ENCODE results near the gene PTGIR. TPM values are rescaled to one million over a fixed set of nuclear protein-coding genes. Genes with fewer than 3 reads are reported as not detected.

PTGIR gene
- total RNA-seq, 1 donor from 2014 or later: 0.26 TPM

DNA sequence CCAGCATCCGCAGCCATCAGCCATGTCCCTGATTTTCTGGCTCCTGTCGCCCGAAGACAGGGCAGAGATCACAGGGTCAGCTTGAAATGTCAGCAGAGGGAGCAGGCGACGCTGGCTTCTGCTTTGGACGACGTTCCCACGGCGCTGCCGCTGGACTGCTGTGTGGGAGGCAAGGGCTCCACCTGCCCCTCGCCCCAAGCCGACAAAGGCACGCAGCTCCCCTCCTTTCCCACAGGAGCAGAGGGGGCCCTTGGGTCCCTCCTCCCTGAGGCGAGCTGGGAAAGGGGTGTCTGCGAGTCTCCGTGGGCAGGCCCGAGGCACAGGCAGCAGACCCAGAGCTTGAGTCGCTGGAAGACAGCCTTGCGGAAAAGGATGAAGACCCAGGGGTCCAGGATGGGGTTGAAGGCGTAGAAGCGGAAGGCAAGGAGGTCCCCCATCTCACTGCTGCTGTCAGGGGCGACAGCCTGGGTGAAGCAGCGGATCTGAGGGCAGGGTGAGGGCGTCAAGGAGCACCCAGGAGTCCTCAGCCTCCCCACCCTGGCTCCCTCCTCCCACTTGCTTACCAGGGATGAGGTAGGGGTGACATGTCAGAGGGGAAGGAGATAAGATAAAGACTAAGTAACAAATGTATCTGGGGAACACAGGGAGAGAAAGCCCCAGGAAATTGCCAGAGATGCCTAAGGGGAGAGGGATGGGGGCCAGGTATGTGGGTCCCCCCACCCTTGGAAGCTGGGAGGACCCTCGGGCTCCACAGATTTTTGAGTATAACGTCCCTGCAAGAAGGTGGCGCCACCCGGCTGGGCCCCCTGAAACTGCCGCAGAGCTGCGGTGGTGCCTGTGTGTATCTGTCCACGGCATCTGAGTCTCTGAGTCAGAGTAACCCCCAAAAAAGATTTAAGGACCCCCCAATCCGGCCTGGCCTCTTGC, 3.4 kb downstream of the PTGIR start:
- TF ChIP-seq, protein P1, sequence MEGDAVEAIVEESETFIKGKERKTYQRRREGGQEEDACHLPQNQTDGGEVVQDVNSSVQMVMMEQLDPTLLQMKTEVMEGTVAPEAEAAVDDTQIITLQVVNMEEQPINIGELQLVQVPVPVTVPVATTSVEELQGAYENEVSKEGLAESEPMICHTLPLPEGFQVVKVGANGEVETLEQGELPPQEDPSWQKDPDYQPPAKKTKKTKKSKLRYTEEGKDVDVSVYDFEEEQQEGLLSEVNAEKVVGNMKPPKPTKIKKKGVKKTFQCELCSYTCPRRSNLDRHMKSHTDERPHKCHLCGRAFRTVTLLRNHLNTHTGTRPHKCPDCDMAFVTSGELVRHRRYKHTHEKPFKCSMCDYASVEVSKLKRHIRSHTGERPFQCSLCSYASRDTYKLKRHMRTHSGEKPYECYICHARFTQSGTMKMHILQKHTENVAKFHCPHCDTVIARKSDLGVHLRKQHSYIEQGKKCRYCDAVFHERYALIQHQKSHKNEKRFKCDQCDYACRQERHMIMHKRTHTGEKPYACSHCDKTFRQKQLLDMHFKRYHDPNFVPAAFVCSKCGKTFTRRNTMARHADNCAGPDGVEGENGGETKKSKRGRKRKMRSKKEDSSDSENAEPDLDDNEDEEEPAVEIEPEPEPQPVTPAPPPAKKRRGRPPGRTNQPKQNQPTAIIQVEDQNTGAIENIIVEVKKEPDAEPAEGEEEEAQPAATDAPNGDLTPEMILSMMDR (IDR thresholded peaks at IDR 0.05; ENCODE audit: insufficient read depth, low read length, severe bottlenecking): no peak
- FAIRE-seq (no peak), DNase-seq (ENCODE audit: low read depth) (no peak)
- Histone ChIP-seq H3K4me3 (ENCODE audit: low read depth, low read length) (no peak overlapping the region), H3K27me3 (ENCODE audit: control insufficient read depth, insufficient read depth, low read length) (peaks cover 5% of the 10 kb centered on the region), H3K36me3 (ENCODE audit: control insufficient read depth, insufficient read depth, low read length) (no peaks in the 10 kb centered on the region)

DNA sequence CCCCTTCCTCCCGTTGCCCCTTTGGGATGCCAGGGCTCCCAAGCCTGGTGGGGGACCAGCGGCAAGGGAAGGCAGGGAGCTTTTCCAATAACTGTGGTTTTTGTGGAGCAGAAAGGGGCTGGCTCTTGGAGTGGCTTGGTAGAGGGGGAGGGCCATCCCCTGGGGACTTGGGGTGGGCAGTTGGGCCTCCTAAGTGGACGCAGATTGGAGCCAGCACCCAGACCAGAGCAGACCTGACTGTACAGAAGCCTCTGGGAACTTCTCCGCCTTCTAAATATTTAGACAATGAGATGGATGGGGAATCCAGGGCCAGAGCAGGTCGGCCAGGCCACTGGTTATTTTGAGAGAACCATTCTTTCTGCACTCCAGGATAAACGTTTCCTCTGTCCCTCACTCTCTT, 4.2 kb downstream of the PTGIR start:
- TF ChIP-seq, protein P1 (IDR thresholded peaks at IDR 0.05; ENCODE audit: insufficient read depth, low read length, severe bottlenecking): no peak
- no peaks in the 10 kb centered on the region for H3K36me3 ChIP-seq (ENCODE audit: control insufficient read depth, insufficient read depth, low read length)
- no peak for FAIRE-seq
- peaks cover 5% of the 10 kb centered on the region for H3K27me3 ChIP-seq (ENCODE audit: control insufficient read depth, insufficient read depth, low read length)
- DNase-seq (ENCODE audit: low read depth): no peak
- H3K4me3 ChIP-seq (ENCODE audit: low read depth, low read length): no peak overlapping the region

DNA sequence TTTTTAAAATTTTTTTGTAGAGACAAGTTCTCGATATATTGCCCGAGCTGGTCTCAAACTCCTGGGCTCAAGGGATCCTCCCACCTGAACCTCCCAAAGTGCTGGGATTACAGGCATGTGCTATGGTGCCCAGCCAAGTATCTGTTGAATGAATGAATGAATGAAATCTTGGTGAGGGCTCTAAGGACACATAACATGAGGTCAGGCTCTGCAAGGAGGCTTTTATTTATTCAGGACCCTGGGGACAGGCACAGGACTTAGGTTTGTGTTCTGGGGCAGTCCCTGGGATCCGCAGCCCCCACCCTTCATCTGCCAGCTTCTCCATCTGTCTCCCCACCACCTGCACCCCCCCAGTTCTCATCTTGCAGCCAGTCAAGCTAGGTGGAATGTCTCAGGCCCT, 4.6 kb downstream of the PTGIR start:
- FAIRE-seq (no peak), DNase-seq (ENCODE audit: low read depth) (no peak)
- TF ChIP-seq, protein P1 (IDR thresholded peaks at IDR 0.05; ENCODE audit: insufficient read depth, low read length, severe bottlenecking): no peak
- Histone ChIP-seq H3K36me3 (ENCODE audit: control insufficient read depth, insufficient read depth, low read length) (no peaks in the 10 kb centered on the region), H3K4me3 (ENCODE audit: low read depth, low read length) (no peak overlapping the region), H3K27me3 (ENCODE audit: control insufficient read depth, insufficient read depth, low read length) (peaks cover 5% of the 10 kb centered on the region)

DNA sequence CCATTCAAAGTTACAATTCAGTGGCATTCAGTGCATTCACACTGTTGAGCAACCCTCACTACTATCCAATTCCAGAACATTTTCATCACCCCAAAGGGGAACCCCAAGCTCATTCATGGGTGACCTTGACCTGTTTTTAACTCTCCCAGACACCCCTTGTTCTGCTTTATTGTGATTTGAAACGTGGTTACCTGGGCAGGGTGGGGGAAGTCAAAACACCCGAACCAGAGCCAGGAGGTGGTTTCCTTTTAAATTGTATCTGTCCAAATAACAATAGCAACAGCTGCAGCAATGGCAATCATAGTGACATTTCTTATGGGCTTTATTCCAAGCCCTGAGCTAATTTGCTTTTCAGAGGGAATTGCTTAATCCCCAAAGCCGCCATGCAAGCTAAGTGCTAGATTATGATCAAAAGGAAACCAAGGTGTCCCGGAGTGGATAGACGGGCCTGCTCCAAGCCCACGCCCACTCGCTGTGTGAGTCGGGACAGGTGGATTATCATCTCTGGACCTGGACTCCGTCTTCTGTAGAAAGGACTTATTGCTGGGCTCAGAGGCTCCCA, 6.1 kb downstream of the PTGIR start:
- Histone ChIP-seq H3K36me3 (ENCODE audit: control insufficient read depth, insufficient read depth, low read length) (no peaks in the 10 kb centered on the region), H3K27me3 (ENCODE audit: control insufficient read depth, insufficient read depth, low read length) (peaks cover 5% of the 10 kb centered on the region), H3K4me3 (ENCODE audit: low read depth, low read length) (no peak overlapping the region)
- TF ChIP-seq, protein P1 (IDR thresholded peaks at IDR 0.05; ENCODE audit: insufficient read depth, low read length, severe bottlenecking): no peak
- no peak for DNase-seq (ENCODE audit: low read depth)
- no peak for FAIRE-seq

DNA sequence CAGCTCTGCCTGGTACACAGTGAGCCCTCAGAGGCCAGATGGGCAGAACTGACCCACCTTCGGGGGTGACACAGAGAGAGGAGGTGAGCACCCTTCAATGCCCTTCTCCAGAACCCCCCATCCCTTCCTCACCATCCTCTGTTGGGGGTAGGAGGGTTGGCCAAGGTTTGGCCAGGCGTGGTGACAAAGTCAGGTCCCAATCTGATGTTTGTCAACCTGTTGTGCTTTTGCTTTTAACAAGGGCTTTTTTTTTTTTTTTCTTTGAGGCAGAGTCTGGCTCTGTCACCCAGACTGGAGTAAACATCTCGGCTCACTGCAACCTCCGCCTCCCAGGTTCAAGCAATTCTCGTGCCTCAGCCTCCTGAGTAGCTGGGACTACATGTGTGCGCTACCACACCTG, 7.3 kb downstream of the PTGIR start:
- no peak for FAIRE-seq
- Histone ChIP-seq H3K4me3 (ENCODE audit: low read depth, low read length) (no peak overlapping the region), H3K27me3 (ENCODE audit: control insufficient read depth, insufficient read depth, low read length) (peaks cover 5% of the 10 kb centered on the region), H3K36me3 (ENCODE audit: control insufficient read depth, insufficient read depth, low read length) (no peaks in the 10 kb centered on the region)
- no peak for DNase-seq (ENCODE audit: low read depth)
- TF ChIP-seq, protein P1 (IDR thresholded peaks at IDR 0.05; ENCODE audit: insufficient read depth, low read length, severe bottlenecking): no peak

Measured in bronchial epithelial cell (primary cell).